ENCODE results near the gene USP3. TPM values are rescaled to one million over a fixed set of nuclear protein-coding genes. Genes with fewer than 3 reads are reported as not detected.

The USP3 gene
- total RNA-seq, 2 donors from 2014 or later, result 51.5 to 52.5 TPM

GRCh38 chr15:63473007-63473748 is 31.2 kb upstream of the USP3 start:
- H3K9ac ChIP-seq (ENCODE audit: extremely low read depth, low read length, poor library complexity, severe bottlenecking), result no peak overlapping the region
- H3K4me3 ChIP-seq (ENCODE audit: low read length), result no peak overlapping the region
- peaks cover 9% of the 10 kb centered on the region for H3K27me3 Mint-ChIP-seq (ENCODE audit: insufficient read depth)
- no peaks in the 10 kb centered on the region for H3K27me3 ChIP-seq (ENCODE audit: control insufficient read depth, insufficient read depth, low read length, poor library complexity, severe bottlenecking)
- TF ChIP-seq CTCF (conservative IDR thresholded peaks at IDR 0.05), result no peak
- peaks cover 4% of the 10 kb centered on the region for H3K9me3 Mint-ChIP-seq
- 85 to 90% methylated on average over 6 to 9 of the region's 9 CpGs for WGBS, 2 experiments (ENCODE audit: insufficient coverage in 1 of 2, insufficient read length in 1 of 2)
- DNase-seq, result no peak
- no peak overlapping the region for H3K4me3 Mint-ChIP-seq
- no peak overlapping the region for H3K27ac ChIP-seq (ENCODE audit: low read depth, low read length)
- no peaks in the 10 kb centered on the region for H3K9me3 ChIP-seq (ENCODE audit: control insufficient read depth, low read length)
- H3K27ac Mint-ChIP-seq, result peak overlapping the region; percentile 77
- no peaks in the 10 kb centered on the region for H3K36me3 Mint-ChIP-seq (ENCODE audit: low read depth)
- H3K36me3 ChIP-seq (ENCODE audit: control insufficient read depth, insufficient read depth, low read length), result no peaks in the 10 kb centered on the region
- H3K4me1 Mint-ChIP-seq, result peaks cover 45% of the 10 kb centered on the region
- H3K4me1 ChIP-seq (ENCODE audit: control insufficient read depth, insufficient read depth, low read length), result peaks cover 19% of the 10 kb centered on the region

- Histone ChIP-seq H3K36me3 (ENCODE audit: control insufficient read depth, insufficient read depth, low read length) (no peaks in the 10 kb centered on the region), H3K9me3 (ENCODE audit: control insufficient read depth, low read length) (no peaks in the 10 kb centered on the region), H3K4me1 (ENCODE audit: control insufficient read depth, insufficient read depth, low read length) (peaks cover 19% of the 10 kb centered on the region), H3K9ac (ENCODE audit: extremely low read depth, low read length, poor library complexity, severe bottlenecking) (no peak overlapping the region), H3K27ac (ENCODE audit: low read depth, low read length) (no peak overlapping the region), H3K4me3 (ENCODE audit: low read length) (no peak overlapping the region), H3K27me3 (ENCODE audit: control insufficient read depth, insufficient read depth, low read length, poor library complexity, severe bottlenecking) (no peaks in the 10 kb centered on the region)
- WGBS, 2 experiments (ENCODE audit: insufficient coverage in 1 of 2, insufficient read length in 1 of 2), result 95 to 100% methylated on average over 1 of the region's 1 CpG
- no peaks in the 10 kb centered on the region for H3K36me3 Mint-ChIP-seq (ENCODE audit: low read depth)
- peaks cover 9% of the 10 kb centered on the region for H3K27me3 Mint-ChIP-seq (ENCODE audit: insufficient read depth)
- peaks cover 4% of the 10 kb centered on the region for H3K9me3 Mint-ChIP-seq
- no peak overlapping the region for H3K4me3 Mint-ChIP-seq
- DNase-seq, result no peak
- peaks cover 44% of the 10 kb centered on the region for H3K4me1 Mint-ChIP-seq
- TF ChIP-seq CTCF (conservative IDR thresholded peaks at IDR 0.05), result no peak
- H3K27ac Mint-ChIP-seq, result no peak overlapping the region
Measured at GRCh38 chr15:63473749-63473998, 30.7 kb upstream of the USP3 start.

GRCh38 chr15:63473999-63474809 is 30.2 kb upstream of the USP3 start:
- 69 to 79% methylated on average over 3 to 4 of the region's 4 CpGs for WGBS, 2 experiments (ENCODE audit: insufficient coverage in 1 of 2, insufficient read length in 1 of 2)
- Histone ChIP-seq H3K9ac (ENCODE audit: extremely low read depth, low read length, poor library complexity, severe bottlenecking) (no peak overlapping the region), H3K27me3 (ENCODE audit: control insufficient read depth, insufficient read depth, low read length, poor library complexity, severe bottlenecking) (no peaks in the 10 kb centered on the region), H3K36me3 (ENCODE audit: control insufficient read depth, insufficient read depth, low read length) (no peaks in the 10 kb centered on the region), H3K27ac (ENCODE audit: low read depth, low read length) (no peak overlapping the region), H3K4me1 (ENCODE audit: control insufficient read depth, insufficient read depth, low read length) (peaks cover 18% of the 10 kb centered on the region), H3K9me3 (ENCODE audit: control insufficient read depth, low read length) (no peaks in the 10 kb centered on the region), H3K4me3 (ENCODE audit: low read length) (no peak overlapping the region)
- peak; percentile 92 for DNase-seq
- TF ChIP-seq CTCF (conservative IDR thresholded peaks at IDR 0.05), result no peak
- Mint-ChIP-seq H3K4me1 (peaks cover 39% of the 10 kb centered on the region), H3K4me3 (no peak overlapping the region), H3K9me3 (peaks cover 4% of the 10 kb centered on the region), H3K36me3 (ENCODE audit: low read depth) (no peaks in the 10 kb centered on the region), H3K27ac (peak overlapping the region; percentile 8), H3K27me3 (ENCODE audit: insufficient read depth) (peaks cover 9% of the 10 kb centered on the region)
